Mesothelial cell of epicardium (in vitro differentiated cells): ENCODE data around the gene NR3C2. TPM values are rescaled to one million over a fixed set of nuclear protein-coding genes. Genes with fewer than 3 reads are reported as not detected.

Experiments
- DNase-seq, 2 experiments: peaks; one replicate each; pipeline ENCODE4 v3.0.0; 2021; ENCODE audit warnings: low spot score in 2 of 2; ENCODE audit not compliant: unreplicated experiment in 2 of 2
- H3K27ac Mint-ChIP-seq: 2 replicates; pipeline ENCODE4 v1.8.0; 2021; ENCODE audit warnings: mixed read lengths
- H3K27me3 Mint-ChIP-seq: 2 replicates; pipeline ENCODE4 v1.8.0; 2021; ENCODE audit warnings: low read depth, mixed read lengths
- H3K36me3 Mint-ChIP-seq: 2 replicates; pipeline ENCODE4 v1.8.0; 2021; ENCODE audit warnings: mixed read lengths
- H3K4me1 Mint-ChIP-seq: 2 replicates; pipeline ENCODE4 v1.8.0; 2021; ENCODE audit warnings: mixed read lengths
- H3K4me3 Mint-ChIP-seq: 2 replicates; pipeline ENCODE4 v1.8.0; 2021; ENCODE audit warnings: mild to moderate bottlenecking, moderate library complexity, mixed read lengths
- H3K9me3 Mint-ChIP-seq: 2 replicates; pipeline ENCODE4 v1.8.0; 2021; ENCODE audit warnings: mixed read lengths
- CTCF ChIP-seq: fragments of 200-600 bp; sonication (generic); IDR thresholded peaks from one replicate; pipeline ENCODE4 v1.5.0; 2021; ENCODE audit warnings: antibody characterized with exemption; ENCODE audit not compliant: unreplicated experiment
- total RNA-seq: library from RNA; stranded (reverse); gene quantifications from 3 replicates; pipeline ENCODE4 v1.2.1, GENCODE V29; 2021

NR3C2 gene
- total RNA-seq, 1 donor from 2014 or later, result 5.2 TPM

- Mint-ChIP-seq H3K4me3 (no peak overlapping the region), H3K27ac (no peak overlapping the region), H3K4me1 (peaks cover 10% of the 10 kb centered on the region), H3K9me3 (no peaks in the 10 kb centered on the region), H3K27me3 (no peaks in the 10 kb centered on the region), H3K36me3 (no peaks in the 10 kb centered on the region)
- no peak for DNase-seq
- no peak for TF ChIP-seq CTCF
These were observed 153.8 kb downstream of the NR3C2 start for GRCh38 chr4:148288448-148288847.

- Mint-ChIP-seq H3K27ac (no peak overlapping the region), H3K4me1 (peaks cover 17% of the 10 kb centered on the region), H3K27me3 (no peaks in the 10 kb centered on the region), H3K36me3 (no peaks in the 10 kb centered on the region), H3K4me3 (no peak overlapping the region), H3K9me3 (no peaks in the 10 kb centered on the region)
- no peak for DNase-seq
- no peak for TF ChIP-seq CTCF
These were observed 155.1 kb downstream of the NR3C2 start for GRCh38 chr4:148287111-148287510.

- no peaks in the 10 kb centered on the region for H3K36me3 Mint-ChIP-seq
- no peak overlapping the region for H3K27ac Mint-ChIP-seq
- H3K27me3 Mint-ChIP-seq, result no peaks in the 10 kb centered on the region
- H3K9me3 Mint-ChIP-seq, result no peaks in the 10 kb centered on the region
- peaks cover 17% of the 10 kb centered on the region for H3K4me1 Mint-ChIP-seq
- no peak for TF ChIP-seq CTCF
- no peak overlapping the region for H3K4me3 Mint-ChIP-seq
- DNase-seq, result no peak
These were observed 156.2 kb downstream of the NR3C2 start for GRCh38 chr4:148286012-148286411.

- H3K27me3 Mint-ChIP-seq, result no peaks in the 10 kb centered on the region
- DNase-seq, result no peak
- H3K4me1 Mint-ChIP-seq, result peaks cover 17% of the 10 kb centered on the region
- H3K9me3 Mint-ChIP-seq, result no peaks in the 10 kb centered on the region
- no peak overlapping the region for H3K4me3 Mint-ChIP-seq
- no peak overlapping the region for H3K27ac Mint-ChIP-seq
- TF ChIP-seq CTCF, result no peak
- H3K36me3 Mint-ChIP-seq, result no peaks in the 10 kb centered on the region
These were observed 158.5 kb downstream of the NR3C2 start for GRCh38 chr4:148283665-148284064.

- Mint-ChIP-seq H3K36me3 (no peaks in the 10 kb centered on the region), H3K4me1 (peaks cover 13% of the 10 kb centered on the region), H3K27me3 (peaks cover 4% of the 10 kb centered on the region), H3K27ac (no peak overlapping the region), H3K4me3 (no peak overlapping the region), H3K9me3 (no peaks in the 10 kb centered on the region)
- no peak for DNase-seq
- TF ChIP-seq CTCF, result no peak
These were observed 163.9 kb downstream of the NR3C2 start for GRCh38 chr4:148278310-148278709.

GRCh38 chr4:148275266-148275665, 166.9 kb downstream of the NR3C2 start:
- TF ChIP-seq CTCF, result no peak
- Mint-ChIP-seq H3K9me3 (no peaks in the 10 kb centered on the region), H3K4me1 (peaks cover 12% of the 10 kb centered on the region), H3K4me3 (no peak overlapping the region), H3K27ac (no peak overlapping the region), H3K27me3 (peaks cover 4% of the 10 kb centered on the region), H3K36me3 (no peaks in the 10 kb centered on the region)
- DNase-seq, result no peak
